HG02870 (cell line): ENCODE measurements around the gene CPA5.

Experiments
- ATAC-seq: cut with Tn5 transposase; IDR thresholded peaks from one replicate; pipeline ENCODE4 v1.9.1; 2021; ENCODE audit warnings: mild to moderate bottlenecking, moderate library complexity; ENCODE audit not compliant: unreplicated experiment

Gene CPA5

DNA sequence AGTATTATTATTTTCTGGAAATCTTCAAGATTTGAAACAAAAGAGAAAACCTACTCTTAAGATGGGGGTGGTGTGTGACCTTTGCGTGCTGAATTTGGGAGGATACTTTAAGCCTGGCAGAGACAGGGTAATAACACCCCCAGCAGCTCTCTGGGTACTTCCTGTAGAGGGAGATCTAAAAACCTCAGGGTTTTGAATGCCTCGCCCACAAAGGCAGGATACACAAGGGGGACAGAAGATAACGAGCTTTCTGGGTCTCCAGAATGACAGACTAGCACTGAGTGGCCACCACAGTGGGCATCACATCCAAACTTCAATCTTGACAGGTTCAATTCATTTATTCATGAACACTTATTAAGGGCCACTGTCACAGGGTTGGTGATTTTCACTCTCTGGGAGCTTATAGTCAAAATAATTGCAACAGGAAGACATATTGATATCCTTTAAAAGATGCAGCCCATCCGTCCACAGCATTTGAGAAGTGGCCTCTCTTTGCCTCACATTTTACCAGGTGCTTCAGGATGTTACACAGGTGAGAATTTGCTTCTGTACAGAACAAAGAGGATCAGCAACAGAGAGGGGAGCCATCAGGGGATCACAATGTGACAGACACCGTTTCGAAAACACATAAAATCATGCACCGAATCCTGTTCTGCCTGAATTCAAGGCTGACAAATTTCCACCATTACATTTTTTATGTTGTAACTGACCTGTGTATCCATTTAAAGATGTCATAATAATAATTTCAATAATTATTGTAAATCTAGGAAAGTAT is 50.0 kb downstream of the CPA5 start:
- no peak for ATAC-seq

DNA sequence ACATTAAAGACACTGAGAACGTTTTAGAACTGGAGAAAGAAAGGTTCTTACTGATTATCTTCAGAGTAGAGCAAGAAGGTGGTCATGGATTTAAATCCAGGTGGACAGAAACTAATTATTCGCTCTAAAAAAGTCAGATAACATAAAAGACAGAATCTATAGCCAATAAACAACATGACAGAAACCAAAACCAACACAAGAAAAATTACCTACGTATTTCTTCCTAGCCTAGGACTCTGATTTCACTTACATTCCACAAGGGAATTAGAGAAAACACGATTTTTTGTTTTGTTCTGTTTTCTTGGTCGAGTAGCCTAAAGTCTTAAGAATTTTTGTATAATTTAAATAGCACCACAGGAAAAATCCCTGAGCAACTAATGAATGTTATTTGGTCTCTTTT is 50.8 kb downstream of the CPA5 start:
- no peak for ATAC-seq

DNA sequence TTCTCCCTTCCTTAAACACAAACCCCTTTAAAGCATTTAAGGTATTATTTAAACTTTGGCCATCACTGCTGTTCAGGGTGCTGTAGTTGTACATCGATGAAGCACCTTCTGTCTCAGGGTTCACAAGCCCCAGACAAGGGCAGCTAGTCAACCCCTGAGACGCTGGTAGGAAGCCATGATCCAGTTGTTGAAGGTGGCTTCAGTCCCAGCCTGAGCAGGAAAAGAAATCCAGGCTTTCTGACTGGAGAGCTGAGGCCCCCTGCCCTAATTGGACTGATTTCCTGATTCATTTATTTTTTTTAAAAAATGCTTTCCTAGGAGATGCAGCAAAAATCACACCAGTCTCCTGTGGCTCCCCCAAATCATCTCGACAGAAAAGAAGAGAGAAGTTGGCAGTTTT is 51.5 kb downstream of the CPA5 start:
- ATAC-seq: no peak

DNA sequence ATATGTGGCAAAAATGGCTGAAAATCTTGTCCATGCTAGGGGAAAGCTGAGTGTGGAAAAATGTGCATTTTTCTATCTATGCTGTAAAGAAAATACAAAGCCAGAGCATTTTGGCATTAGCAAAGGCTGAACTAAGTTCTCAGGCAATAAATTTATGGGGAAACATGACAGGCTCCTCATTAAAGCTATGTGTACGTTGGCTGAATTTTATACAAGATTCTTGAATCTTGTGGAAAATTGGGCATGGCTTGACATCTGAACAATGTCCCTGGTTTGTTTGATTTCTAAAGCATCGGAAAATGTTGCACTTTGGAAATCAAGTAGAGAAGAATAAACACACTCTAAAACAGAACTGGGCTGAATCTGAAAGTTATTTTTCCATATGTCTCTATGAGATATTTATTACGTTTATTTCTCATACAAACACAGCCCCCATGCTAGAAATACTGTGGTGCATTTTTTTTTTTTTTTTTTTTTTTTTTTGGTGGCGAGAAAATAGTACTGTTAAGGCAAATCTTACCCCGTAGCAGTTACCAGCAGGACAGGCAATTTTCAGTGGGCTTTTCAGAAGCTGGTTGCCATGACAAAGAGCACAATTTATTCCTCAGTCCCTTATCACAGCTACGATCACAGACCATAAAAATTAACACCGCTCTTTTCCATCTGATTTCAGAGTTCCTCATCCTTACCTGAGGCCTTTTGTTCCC is 52.6 kb downstream of the CPA5 start:
- no peak for ATAC-seq

DNA sequence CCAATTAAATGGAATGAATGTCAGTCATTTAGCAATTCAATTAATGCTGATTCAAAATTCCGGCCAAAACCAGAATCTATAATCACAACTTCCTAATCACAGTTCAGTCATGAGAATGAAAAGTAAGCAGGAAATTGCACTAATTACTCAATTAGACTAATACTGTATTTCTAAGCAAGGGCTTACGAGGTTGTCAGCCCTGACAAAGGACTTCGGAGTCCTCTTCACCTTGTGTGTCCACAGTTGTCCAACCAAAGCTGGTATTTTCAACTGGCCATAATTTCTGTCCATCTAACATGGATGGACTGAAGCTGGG is 53.1 kb downstream of the CPA5 start:
- no peak for ATAC-seq

DNA sequence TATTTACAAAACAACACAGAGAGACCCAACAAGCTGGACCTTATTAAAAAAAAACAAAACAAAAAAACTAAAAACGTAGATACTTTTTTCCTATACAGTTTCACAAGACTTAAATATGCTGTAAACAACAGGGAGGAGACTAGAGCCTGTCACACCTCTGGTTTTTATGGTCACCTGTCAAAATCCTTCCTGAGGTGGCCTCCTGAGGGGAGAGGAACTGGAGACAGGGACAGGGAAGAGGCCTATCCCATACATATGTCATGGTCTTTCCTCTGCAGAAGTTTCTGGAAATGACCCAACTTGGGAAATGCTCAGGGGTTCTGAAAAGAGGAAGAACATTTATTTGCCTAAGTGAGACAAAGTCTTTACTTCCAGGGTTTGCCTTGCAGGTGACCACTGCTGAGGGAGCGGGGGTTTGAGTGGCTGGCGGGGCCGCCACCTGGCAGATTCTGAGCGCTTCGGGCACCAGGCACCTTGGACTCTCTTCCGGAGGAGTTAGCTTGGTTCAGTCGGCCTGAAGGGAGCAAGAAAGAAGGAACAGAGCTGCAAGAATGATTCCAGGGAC is 54.0 kb downstream of the CPA5 start:
- no peak for ATAC-seq

DNA sequence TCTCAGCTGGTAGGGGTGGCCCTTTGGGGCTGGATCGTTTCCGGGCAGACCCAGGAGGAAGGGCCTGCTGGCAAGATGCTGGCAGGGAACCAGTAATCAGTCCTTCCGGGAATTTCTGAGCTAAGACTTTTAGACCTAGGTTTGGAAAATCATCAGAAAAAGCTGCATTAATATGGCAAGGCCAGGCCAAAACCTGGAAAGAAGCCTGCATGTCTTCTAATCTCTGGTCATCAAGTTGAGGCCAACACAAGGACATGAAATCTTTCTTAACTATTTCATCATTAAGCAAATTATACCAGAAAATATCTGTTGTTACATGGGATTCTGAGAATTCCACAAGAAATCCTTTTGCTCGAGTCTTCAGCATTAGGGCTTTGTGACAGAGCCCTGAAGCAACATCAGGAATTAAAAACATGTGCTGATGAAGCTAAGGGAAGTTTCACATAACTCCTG is 55.5 kb downstream of the CPA5 start:
- no peak for ATAC-seq

DNA sequence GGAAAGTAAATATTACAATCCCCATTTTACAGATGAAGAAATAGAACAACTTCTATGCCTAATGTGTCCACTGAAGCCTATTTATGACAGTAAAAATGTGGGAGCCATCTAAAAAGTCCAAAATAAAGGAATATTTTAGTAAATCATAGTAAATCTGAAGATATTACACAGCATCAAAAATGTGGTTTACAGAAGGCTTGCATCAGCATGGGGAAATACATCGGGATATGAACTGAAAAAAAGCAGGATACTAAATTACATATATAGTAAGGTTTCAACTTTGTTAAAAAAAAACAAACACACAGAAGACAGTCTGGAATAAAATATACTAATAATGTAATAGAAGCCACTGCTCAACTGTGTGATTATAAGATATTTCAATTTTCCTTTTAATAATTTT is 56.5 kb downstream of the CPA5 start:
- no peak for ATAC-seq

DNA sequence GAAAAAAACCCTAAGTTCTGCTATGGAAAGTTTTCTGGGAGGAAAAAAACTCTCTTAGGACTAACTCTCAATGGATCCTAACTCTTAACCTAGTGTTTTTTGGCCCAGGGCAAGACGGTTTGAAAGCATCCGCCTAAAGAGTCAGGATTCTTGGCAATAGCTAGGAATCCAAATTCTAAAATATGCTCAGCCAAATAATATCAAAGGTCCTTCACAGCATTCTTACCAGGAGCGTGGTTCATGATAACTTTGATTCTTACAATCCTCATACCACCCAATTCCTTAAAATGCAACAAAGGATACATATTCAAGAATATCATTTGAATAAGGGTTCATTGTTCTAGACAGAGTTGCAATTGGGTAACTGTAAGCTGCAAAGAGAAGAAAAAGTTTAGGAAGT is 57.0 kb downstream of the CPA5 start:
- no peak for ATAC-seq

DNA sequence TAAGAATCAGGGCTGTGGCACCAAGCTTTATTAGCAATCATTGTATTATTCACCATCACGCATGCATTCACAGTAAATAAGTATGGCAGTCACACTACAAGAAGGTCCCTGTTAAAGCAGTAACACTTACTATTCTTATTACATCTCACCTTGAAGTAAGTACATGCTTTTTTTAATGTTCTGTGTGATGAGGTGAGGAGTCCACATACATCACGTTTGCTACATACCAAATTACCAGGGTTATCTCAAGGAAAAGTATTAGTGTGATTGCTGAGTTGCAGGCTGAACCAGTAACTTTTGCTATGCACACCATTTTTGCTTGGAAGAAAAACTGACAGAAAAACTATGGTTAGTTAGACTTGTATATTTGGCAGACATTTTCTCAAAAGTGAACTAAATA is 60.4 kb downstream of the CPA5 start:
- ATAC-seq: no peak

DNA sequence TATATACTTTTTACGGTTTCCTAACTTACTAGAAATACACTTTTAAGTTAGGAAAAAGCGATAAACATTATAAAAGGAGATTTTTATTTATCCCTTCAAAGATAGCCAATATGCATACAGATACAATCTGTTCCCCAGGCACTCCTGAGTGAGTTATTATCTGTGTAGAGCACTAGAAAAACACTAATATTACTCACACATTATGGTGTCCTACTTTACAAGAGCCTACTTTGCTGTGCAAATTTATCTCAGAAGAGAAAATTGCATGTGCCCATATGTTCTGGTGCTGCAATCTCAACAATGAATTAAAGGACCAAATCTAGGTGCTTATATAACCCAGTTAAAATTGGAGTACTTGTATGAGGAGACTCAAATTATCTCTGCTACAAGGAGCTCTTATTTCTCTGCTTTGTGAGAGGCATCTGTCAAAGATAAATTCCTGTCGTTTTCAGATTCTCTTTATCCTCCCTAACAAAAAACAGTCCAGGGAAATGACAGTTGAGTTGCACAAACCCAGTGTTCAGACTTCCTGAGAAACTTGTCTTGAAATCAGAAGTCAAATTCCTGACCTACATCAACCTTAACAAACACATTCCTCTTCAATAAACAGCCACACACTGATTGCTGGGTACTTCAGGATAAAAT is 64.6 kb downstream of the CPA5 start:
- no peak for ATAC-seq

DNA sequence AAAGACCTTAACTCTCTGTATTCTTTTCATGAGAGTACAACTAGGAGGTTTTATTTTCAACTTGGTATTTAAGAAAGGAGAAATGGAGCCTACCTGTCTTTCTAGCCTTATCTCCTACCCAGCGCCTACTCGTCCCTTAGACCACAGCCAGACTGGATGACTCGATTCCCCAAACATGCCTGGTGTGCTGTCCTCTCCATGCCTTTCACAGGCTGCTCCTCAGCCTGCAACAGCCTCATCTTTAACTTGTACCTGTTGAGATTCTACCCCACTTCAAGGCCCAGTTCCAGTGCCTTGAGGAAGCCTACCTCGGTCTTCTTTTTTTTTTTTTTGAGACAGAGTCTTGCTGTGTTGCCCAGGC is 65.1 kb downstream of the CPA5 start:
- no peak for ATAC-seq

DNA sequence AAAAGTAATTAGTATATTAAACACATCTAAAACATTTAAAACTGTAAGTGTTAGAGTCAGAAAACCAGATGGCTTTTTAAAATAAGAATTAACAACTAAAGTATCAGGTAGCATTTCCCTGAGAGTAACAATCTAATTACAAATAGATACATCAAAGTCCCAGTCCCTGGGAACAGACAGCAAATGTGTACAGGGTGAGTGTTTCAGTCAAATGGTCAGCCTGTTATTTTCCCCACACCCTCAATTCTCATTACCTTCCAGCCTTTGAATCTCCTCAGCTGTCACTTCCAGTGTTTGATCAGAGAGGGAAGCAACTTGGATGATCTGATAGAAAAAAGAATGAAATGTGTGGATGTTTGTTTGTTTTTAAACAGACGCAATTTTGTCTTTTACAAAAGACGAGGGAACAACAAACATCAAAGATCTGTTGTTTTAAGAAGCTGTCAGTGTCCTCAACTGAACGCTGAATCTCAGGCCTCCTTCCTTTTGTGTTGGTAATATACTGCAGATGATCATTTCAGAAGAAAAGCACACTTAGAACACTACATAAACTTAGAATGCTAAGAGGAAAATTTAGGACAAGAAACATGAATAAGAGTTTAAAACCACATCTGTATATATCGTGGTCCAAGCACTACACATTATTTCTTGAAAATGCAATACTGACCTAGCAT is 66.4 kb downstream of the CPA5 start:
- no peak for ATAC-seq

DNA sequence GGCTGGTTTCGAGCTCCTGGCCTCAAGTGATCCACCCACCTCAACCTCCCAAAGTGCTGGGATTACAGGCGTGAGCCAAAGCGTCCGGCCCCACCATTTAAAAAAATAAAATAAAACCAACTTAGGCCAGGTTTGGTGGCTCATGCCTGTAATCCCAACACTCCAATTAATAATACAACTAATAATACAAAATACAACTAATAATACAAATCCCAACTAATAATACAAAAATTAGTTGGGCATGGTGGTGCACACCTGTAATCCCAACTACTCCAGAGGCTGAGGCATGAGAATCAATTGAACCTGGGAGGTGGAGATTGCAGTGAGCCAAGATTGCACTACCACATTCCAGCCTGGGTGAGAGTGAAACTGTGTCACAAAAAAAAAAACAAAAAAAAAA is 68.6 kb downstream of the CPA5 start:
- ATAC-seq: no peak

DNA sequence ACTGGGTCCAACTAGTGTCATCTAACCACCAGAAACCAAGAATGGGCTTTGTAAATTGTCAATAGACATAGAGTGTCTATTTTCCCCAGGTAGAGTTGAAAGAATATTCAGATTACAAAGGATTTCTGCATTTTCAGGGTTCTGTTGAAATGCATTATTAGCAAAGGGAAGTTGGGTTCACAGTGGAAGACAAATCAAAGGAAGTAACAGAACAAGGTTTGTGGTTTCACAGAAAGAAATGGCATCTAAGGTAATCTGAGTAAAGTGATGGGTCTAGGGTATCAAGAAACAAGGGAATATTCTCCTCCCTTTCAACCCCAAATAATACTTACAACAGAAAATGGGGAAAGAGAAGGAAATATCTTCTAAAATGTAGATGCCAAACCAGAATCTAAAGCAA is 70.4 kb downstream of the CPA5 start:
- no peak for ATAC-seq

DNA sequence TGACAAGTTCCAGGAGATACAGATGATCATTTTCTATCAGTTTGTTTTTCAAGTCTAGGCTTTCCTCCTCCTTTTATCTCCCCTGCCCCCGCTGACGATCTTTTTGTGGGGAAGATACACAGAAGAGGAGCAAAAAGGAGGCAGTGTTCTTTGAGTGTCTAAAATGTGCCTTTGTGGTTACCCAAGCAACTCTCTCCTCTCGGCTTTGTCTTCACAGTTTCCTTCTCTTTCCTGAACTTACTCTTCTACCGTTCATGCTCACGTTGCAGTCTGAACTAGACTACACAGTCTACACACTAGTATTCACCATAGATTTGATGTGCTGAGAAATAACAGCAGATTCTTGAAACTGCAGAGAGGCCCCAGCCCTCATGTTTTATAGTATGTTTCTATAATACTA is 72.6 kb downstream of the CPA5 start:
- ATAC-seq: no peak

DNA sequence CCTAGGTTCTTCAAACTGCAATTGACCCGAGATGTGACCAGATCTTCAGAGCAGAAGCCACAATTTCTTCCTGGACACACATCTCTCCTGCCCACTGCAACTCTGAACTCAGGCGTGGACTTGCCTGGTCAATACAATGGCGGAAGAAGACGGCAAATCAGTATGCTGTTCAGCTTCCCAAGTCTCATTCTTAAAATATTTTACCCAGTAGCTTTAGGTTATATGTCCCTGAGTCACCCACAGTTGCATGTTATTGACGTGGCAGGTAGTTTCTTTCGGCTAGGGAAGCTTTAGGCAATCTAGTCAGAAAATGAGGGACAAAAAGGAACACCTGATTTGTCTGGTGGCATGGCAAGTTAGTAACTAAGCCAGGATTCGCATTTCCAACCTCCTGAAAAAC is 73.7 kb downstream of the CPA5 start:
- ATAC-seq: no peak
